Effector CD4-positive, alpha-beta T cell (primary cell): ENCODE measurements around the gene SHCBP1L. TPM values are rescaled to one million over a fixed set of nuclear protein-coding genes. Genes with fewer than 3 reads are reported as not detected.

Source experiments
- DNase-seq: peaks from one replicate; pipeline ENCODE4 v3.0.0-alpha.2; 2020
- total RNA-seq: gene quantifications from one replicate; lab custom pipeline; 2026; lab: John Stamatoyannopoulos, UW

Gene SHCBP1L
- total RNA-seq, result not detected

DNA sequence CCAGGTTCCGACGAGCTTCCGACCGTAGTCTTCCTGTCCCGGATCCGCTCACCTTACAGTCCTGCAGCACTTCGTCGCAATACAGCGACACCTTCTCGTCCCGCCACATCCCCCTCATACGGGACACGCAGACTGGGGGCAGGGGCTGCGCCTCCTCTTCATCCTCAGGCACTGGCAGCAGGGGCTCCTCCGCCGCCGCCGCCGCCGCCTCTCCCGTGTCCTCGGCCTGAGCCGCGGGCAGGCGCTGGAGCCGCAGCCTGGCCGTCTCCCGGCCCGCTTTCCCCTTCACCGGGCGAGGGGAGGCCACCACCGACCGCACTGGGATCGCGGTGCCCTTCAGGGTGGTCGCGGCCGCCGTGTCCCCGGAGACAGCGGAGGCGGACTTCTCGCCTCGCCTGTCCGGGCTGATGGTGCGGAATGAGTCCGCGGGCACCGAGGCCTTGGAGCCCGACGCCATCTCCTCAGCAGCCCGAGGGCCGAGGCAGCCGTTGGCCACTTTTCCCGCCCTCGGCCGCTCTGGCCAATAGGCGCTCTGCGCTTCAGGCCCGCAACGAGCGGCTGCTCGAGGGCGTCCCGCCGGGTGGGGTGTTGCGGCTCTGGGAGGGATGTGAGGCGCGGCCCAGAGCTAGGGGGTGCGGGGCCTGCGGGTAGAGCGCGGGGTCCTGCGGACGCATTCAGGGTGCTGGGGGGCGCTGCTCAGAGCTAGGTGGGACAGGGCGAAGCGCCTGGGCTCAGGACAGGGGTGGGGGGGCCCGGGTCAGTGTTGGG is at the start of gene SHCBP1L:
TSS of gene SHCBP1L (minus strand) at position 490 of the 768 bp plus-strand sequence. CDS start at position 457, 33 bp downstream.
- no peak for DNase-seq

DNA sequence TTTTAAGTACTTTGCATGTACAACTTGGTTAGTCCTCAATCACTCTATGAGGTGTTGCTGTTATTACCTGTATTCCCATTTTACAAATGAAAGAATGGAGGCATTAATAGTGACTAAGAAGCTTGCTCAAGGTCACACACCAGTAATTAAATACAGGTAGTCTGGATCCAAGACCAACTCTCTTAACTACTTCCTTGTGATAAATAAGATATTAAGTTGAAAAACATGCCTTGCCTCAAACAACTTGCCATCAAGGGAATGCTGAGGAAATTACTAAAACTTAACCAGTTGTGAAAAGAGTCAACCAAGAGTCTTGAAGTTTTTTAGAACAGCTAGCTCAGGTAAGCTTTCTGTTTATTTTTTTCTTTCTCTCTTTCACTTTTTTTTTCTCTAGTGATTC is 49.3 kb upstream of the SHCBP1L start:
- DNase-seq, result no peak

DNA sequence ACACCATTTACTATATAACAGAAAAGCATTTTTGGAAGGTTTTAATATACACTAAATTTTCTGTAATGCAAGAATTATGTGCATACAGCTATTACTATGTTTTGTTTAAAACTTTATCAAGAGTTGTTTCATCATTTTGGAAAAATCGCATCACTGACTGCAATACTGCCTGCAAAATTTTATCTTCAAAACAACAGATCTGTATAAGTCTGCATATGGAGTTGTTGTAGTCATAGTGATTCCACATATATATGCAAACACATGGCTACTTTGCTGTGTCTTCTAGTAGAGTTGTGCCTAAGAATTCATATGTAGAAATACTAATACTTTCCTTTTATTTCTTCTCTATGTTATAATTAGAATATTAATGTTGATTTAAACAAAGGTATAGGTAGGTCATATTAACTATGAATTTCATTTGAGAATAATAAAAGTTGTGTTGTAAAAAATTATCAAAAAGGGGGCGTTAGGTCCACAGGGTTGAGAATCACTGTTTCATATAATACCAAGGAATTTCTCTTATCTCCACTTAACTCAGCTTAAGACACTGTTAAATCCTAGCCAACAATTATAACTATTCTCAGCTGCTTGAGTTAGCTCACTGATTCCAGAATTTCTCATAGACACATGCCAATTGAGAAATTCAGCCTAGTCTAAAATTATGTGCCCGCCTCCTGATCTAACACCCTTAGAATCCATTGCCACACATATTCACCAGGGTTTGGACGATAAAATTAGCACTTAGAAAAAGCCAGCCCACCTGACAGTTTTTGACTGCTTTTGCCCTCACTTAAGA is 47.4 kb upstream of the SHCBP1L start:
- no peak for DNase-seq

GRCh38 chr1:182998482-182998881 is 45.5 kb upstream of the SHCBP1L start:
- no peak for DNase-seq

GRCh38 chr1:182996816-182997215 is 43.9 kb upstream of the SHCBP1L start:
- no peak for DNase-seq

GRCh38 chr1:182995894-182996293 is 42.9 kb upstream of the SHCBP1L start:
- no peak for DNase-seq

DNA sequence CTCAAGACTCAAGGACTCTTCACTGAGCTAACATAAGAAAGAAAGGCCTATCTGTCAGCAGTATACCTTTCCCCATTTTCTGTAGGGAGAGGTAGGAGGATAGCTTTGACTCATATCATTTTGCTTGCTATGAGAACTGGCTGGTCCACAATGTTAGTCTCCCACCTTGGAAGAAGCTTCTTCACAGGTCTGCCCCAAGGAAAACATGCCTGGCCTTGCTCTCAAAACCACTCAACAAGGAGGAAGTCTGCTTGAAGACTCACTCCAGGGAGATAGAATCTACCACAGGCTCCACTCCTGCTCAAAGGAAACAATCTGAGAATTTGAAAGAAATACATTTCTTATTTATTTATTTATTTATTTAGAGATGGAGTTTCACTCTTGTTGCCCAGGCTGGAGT is 40.8 kb upstream of the SHCBP1L start:
- no peak for DNase-seq

DNA sequence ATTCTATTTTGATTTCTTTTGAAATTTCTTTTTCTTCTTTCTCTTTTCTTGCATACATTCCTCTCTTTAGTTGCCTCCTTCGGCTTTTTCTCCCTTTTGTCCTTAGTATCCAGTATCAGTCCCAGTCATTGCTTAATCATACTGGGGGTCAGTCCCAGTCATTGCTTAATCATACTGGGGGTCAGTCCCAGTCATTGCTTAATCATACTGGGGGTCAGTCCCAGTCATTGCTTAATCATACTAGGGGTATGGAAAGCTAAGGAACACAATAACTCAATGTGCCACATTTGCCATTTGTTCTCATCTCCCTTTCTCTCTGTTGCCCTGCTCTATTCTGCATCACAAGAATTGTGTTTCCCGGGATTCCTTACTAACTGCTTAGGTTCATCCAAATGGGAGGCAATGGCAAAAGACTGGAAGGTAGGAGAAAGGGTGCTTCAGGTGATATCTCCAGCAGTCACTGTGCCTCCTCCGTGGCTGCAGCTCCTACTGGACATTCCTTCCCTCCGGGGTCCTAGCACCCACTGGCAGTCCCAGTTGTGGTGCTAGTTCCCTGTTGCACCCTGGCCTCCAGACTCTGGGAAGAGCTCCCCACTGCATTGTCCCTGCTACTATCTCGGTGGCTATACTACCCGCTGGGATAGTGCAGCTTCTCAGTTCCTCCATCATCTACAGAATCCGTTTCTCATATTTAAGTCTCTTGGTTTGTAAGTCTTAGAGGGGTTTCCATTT is 37.6 kb upstream of the SHCBP1L start:
- DNase-seq, result no peak

DNA sequence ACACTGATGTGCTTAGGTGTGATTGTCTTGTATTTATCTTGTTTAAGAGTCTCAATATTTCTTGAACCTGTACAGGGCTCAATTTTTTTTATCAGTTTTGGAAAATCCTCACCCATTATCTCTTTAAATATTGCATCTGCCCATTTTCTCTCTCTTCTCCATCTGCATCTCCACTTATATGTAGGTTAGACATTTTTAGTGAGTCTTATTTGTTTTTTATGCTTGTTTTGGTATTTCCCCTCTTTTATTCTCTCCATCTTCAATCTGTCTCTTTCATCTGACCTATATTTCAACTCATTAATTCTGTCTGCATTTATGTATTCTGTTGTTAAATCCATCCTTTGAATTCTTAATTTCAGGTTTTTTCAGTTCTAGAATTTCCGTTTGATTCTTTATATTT is 32.9 kb upstream of the SHCBP1L start:
- DNase-seq, result no peak

GRCh38 chr1:182984621-182985020 is 31.7 kb upstream of the SHCBP1L start:
- no peak for DNase-seq

DNA sequence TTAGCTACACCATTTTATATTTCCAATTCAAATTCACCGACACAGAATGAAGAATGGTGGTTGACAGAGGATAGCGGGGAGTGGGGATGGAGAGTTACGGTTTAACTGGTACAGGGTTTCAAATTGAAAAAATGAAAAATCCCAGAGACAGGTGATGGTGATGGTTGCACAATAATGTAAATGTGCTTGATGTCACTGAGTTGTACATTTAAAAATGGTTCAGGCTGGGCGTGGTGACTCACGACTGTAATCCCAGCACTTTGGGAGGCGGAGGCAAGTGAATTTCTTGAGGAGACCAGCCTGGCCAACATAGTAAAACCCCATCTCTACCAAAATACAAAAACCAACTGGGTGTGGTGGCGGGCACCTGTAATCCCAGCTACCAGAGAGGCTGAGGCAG is 31.2 kb upstream of the SHCBP1L start:
- no peak for DNase-seq

GRCh38 chr1:182978151-182978853 is 25.3 kb upstream of the SHCBP1L start:
- DNase-seq, result no peak

GRCh38 chr1:182977480-182977879 is 24.5 kb upstream of the SHCBP1L start:
- DNase-seq, result no peak

- no peak for DNase-seq
Measured at GRCh38 chr1:182974506-182975191, 21.7 kb upstream of the SHCBP1L start.

DNA sequence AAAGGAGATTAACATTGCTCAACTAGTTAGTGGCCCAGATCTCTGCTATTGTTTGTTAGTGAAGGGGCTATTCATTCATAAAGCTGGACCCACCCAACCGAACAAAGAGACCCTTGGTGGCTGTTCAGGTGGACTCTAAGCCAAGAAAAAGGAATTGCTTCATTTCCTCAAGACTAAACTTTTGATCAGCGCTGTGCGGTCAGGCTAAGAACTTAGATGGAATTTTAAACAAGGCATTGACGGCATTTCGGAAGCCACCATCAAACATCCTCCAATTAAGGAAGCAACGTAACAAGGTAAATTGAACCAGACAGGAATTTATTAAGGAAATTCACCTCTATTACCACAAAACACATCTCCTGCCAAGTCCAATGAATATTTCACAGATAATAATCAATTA is 19.9 kb upstream of the SHCBP1L start:
- no peak for DNase-seq

DNA sequence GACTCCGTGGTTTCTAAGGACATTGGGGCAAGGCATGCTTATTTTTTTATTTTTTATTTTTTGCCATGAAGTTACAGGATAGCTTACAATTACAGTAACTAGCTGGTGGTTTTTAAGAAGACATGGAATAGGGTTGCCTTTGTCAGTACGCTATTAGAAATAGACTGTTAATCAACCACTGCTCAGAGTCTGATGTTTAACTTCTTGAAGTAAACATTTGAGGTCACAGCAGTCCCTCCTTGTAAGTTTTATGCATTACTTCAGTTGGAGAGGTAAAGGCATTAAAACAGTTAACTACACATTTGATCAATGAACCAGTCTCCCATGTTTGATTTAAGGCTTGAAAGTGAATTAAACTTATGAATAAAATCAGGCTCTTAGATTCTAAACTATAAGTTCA is 19.3 kb upstream of the SHCBP1L start:
- no peak for DNase-seq

- no peak for DNase-seq
Measured at GRCh38 chr1:182971219-182971618, 18.3 kb upstream of the SHCBP1L start.

GRCh38 chr1:182968836-182969734 is 16.1 kb upstream of the SHCBP1L start:
- DNase-seq, result no peak

- DNase-seq, result no peak
Measured at GRCh38 chr1:182968151-182968741, 15.3 kb upstream of the SHCBP1L start.

DNA sequence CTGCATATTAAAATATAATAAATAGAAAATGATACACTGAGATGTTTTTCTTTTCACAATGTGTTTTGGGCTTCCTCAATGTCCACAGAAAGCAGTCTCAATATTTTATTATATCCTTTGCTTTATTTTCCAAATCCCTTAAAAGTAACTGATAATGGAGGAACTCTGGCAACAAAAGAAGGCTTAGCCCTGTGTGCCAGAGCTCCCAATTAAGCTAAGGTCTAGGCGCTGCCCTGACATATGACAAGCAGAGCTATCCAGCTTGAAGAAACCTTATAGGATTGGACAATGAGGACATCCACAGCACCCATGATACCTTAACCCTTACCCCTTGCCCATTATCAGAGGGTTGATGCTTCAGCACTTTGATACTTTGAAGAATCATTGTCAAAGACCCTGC is 12.9 kb upstream of the SHCBP1L start:
- DNase-seq, result no peak

- DNase-seq, result no peak
Measured at GRCh38 chr1:182965096-182965495, 12.1 kb upstream of the SHCBP1L start.
